Suprapubic skin (tissue), 4 donors: ENCODE results near the gene DNHD1. TPM values are rescaled to one million over a fixed set of nuclear protein-coding genes. Genes with fewer than 3 reads are reported as not detected.

ENCODE experiments used
- DNase-seq, 2 donors: peaks; one replicate each; pipeline ENCODE4 v3.0.0-alpha.2; 2019; ENCODE audit warnings: low spot score in 2 of 2
- H3K27ac ChIP-seq: fragments of 200-600 bp; sonication (generic); one replicate; pipeline ENCODE4 v1.5.1; 2019
- H3K27me3 ChIP-seq: fragments of 200-600 bp; sonication (generic); one replicate; pipeline ENCODE4 v1.5.1; 2019
- H3K36me3 ChIP-seq: fragments of 200-600 bp; sonication (generic); one replicate; pipeline ENCODE4 v1.5.1; 2019
- H3K4me1 ChIP-seq: fragments of 200-600 bp; sonication (generic); one replicate; pipeline ENCODE4 v1.5.1; 2019
- H3K4me3 ChIP-seq: fragments of 200-600 bp; sonication (generic); one replicate; pipeline ENCODE4 v1.5.1; 2019; ENCODE audit warnings: mild to moderate bottlenecking
- H3K9me3 ChIP-seq: fragments of 200-600 bp; sonication (generic); one replicate; pipeline ENCODE4 v1.5.1; 2019
- EP300 ChIP-seq: sonication (generic); formaldehyde crosslinking; IDR thresholded peaks from one replicate; pipeline ENCODE4 v1.6.1; 2017; ENCODE audit warnings: antibody characterized with exemption
- POLR2A ChIP-seq, 2 donors: fragments of 450-650 bp; IDR thresholded peaks; one replicate each; pipeline ENCODE4 v1.6.1; 2017; ENCODE audit warnings: antibody characterized with exemption in 2 of 2, mild to moderate bottlenecking in 2 of 2, moderate library complexity in 2 of 2
- POLR2AphosphoS5 ChIP-seq, 3 donors: sonication (generic); formaldehyde crosslinking; IDR thresholded peaks; one replicate each; pipeline ENCODE4 v1.6.1; 2017; ENCODE audit warnings: antibody characterized with exemption in 3 of 3
- WGBS: methylation state at CpG from one replicate; pipeline ENCODE4 v1.1.5; 2018; 5-methylcytosine and 5-hydroxymethylcytosine counted together
- total RNA-seq, 4 donors: library from RNA; depleted of rRNA; stranded (reverse); fragments of >200 nt; gene quantifications; one replicate each; pipeline ENCODE4 v1.1.0, GENCODE V29; 2016
- TF ChIP-seq, protein P1 (sequence below), 2 donors: fragments of 200-600 bp in 1 of 2; fragments of 450-650 bp in 1 of 2; sonication (generic) in 1 of 2; IDR thresholded peaks; one replicate each; pipeline ENCODE4 v1.5.1; 2016 to 2019; ENCODE audit warnings: antibody characterized with exemption in 2 of 2, mild to moderate bottlenecking in 1 of 2, moderate library complexity in 1 of 2

DNHD1 gene
- total RNA-seq, 4 donors from 2014 or later, result 6.2 to 32.0 (median 9.6) TPM

DNA sequence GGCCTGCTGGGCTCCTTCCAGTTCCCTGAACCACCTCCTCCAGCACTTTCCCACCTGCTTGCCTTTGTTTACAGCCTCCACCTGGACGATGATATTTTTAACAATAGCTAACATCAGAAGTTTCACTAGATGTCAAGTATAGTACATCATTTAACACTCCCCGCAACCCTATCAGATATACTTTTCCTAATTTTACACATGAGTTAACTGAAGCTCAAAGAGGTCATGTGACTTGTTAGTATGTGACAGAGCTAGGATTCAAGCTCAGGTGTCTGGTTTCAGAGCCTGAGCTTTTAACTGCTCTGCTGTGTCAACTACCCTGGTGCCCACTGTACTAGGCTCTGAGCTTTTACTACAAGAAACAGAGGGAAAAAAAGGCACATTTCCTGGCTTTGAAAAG is 42.0 kb upstream of the DNHD1 start:
- no peak overlapping the region for H3K4me3 ChIP-seq
- no peak for TF ChIP-seq EP300
- no peak for TF ChIP-seq POLR2AphosphoS5 (IDR thresholded peaks at IDR 0.05)
- no peak for TF ChIP-seq POLR2A (IDR thresholded peaks at IDR 0.05)
- TF ChIP-seq, protein P1, sequence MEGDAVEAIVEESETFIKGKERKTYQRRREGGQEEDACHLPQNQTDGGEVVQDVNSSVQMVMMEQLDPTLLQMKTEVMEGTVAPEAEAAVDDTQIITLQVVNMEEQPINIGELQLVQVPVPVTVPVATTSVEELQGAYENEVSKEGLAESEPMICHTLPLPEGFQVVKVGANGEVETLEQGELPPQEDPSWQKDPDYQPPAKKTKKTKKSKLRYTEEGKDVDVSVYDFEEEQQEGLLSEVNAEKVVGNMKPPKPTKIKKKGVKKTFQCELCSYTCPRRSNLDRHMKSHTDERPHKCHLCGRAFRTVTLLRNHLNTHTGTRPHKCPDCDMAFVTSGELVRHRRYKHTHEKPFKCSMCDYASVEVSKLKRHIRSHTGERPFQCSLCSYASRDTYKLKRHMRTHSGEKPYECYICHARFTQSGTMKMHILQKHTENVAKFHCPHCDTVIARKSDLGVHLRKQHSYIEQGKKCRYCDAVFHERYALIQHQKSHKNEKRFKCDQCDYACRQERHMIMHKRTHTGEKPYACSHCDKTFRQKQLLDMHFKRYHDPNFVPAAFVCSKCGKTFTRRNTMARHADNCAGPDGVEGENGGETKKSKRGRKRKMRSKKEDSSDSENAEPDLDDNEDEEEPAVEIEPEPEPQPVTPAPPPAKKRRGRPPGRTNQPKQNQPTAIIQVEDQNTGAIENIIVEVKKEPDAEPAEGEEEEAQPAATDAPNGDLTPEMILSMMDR (IDR thresholded peaks at IDR 0.05), result no peak
- H3K4me1 ChIP-seq, result no peaks in the 10 kb centered on the region
- no peak for DNase-seq
- H3K27me3 ChIP-seq, result no peaks in the 10 kb centered on the region
- no peaks in the 10 kb centered on the region for H3K9me3 ChIP-seq
- 79% methylated on average over 2 of the region's 2 CpGs for WGBS
- H3K27ac ChIP-seq, result no peak overlapping the region
- peaks cover 90% of the 10 kb centered on the region for H3K36me3 ChIP-seq

DNA sequence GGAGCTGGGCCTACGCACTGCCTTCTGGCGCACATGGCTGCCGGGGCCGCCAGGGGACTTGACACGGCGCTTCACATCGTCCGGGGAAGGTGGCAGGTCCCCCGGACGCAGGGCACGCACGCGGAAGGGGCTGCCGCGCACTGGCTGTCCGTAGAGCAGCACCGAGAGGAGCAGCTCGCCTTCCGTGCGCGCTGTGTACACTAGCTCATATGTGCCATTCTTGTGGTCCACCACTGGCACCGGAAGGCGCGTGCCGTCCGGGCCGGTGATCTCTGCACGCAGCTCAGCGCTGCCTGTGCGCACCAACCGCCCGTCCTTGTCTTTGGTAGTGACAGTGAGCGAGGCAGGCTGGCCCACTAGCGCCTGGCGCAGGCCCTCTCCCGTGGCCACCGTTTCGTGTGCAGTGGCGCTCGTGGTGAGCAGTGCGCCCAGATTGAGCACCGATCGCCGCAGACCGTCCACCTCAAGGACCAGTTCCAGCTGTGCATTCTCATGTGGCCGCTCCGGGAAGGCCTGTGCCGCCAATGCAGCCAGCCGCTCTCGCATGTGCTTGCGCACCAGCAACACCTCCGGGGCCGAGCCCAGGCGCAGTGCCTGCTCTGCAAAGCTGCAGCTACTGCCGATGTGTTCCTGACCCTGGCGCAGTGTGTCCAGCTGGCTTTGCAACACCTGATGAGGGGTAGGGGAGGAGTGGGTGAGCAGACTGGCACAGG is 40.6 kb upstream of the DNHD1 start:
- no peaks in the 10 kb centered on the region for H3K27me3 ChIP-seq
- no peaks in the 10 kb centered on the region for H3K9me3 ChIP-seq
- no peak overlapping the region for H3K4me3 ChIP-seq
- H3K4me1 ChIP-seq, result no peaks in the 10 kb centered on the region
- TF ChIP-seq POLR2AphosphoS5 (IDR thresholded peaks at IDR 0.05), result no peak
- no peak for TF ChIP-seq POLR2A (IDR thresholded peaks at IDR 0.05)
- TF ChIP-seq EP300, result no peak
- TF ChIP-seq, protein P1 (IDR thresholded peaks at IDR 0.05), result no peak
- 96% methylated on average over 27 of the region's 56 CpGs for WGBS
- DNase-seq, result no peak
- no peak overlapping the region for H3K27ac ChIP-seq
- peaks cover 80% of the 10 kb centered on the region for H3K36me3 ChIP-seq

DNA sequence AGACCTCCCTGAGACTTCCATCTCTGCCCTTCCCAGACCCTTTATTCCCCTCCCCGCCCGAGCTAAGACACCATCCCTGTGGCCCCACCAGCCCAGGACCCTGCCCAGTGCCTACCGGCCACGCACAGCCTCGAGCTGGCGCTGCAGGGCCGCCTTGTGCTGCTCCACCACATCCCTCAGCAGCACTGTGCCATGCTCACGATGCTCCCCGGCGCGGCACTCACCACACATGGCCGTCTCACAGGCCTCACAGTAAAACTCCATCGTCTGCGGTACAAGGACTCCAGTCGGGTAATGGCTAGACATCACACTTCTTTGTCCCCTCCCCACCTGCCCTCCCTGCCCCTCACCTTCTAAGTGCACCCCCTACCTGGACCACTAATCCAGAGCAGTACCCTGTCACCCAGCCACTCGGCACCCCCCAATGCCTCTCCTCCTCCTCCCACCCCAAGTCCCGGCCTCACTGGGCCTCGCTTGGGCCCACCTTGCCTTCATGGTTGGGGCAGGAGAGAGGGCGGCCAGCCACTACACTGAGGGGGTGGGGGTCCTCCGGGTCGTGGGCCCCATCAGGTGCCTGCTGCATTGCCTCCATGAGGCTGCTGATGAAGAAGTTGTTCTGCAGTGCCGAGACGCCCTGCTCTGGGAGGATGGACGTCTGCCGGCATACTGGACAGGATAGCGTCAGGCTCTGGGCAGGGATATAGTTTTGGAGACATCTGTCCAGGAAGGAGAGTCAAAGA is 39.3 kb upstream of the DNHD1 start:
- WGBS, result 93% methylated on average over 21 of the region's 26 CpGs

DNA sequence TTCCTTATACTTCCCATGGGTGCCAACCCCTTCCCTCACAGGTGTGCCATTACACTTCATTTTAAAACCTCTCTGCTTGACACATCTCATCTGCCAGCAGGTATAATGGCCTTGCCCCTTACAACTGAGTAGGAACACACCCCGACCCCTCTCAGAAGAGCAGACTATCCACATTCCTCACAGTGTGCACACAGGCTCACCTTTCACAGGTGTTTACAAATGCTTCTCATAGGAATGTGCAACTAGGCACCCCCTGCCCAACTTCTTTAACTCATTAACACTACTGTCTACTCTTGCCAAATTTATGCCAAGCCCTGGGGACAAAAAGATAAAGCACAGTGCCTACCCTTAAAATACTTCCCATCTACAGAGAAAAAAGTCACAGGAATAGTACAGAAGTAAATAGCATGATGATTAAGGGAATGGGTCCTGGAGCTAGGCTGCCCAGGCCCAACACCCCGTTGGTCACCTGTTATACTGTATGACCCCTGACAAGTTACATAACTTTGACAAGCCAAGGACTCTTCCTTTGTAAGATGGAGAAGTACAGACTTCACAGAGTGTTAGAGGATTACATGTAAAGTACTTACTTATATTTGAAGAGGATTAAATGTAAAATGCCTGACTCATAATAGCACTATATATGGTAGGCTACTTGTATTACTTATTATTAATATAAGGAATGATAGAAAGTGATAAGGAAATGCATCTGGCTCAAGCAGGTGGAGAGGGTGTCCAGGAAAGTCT is 38.6 kb upstream of the DNHD1 start:
- H3K4me3 ChIP-seq, result no peak overlapping the region
- H3K27ac ChIP-seq, result no peak overlapping the region
- WGBS, result 74% methylated on average over 2 of the region's 2 CpGs
- DNase-seq, result no peak
- H3K27me3 ChIP-seq, result no peaks in the 10 kb centered on the region
- H3K9me3 ChIP-seq, result no peaks in the 10 kb centered on the region
- H3K36me3 ChIP-seq, result peaks cover 67% of the 10 kb centered on the region
- H3K4me1 ChIP-seq, result no peaks in the 10 kb centered on the region
- TF ChIP-seq POLR2AphosphoS5 (IDR thresholded peaks at IDR 0.05), result no peak
- TF ChIP-seq, protein P1 (IDR thresholded peaks at IDR 0.05), result no peak
- no peak for TF ChIP-seq POLR2A (IDR thresholded peaks at IDR 0.05)
- TF ChIP-seq EP300, result no peak

More for the DNA sequence above, 39.3 kb upstream of the DNHD1 start:
- no peaks in the 10 kb centered on the region for H3K4me1 ChIP-seq
- no peak overlapping the region for H3K27ac ChIP-seq
- TF ChIP-seq, protein P1 (IDR thresholded peaks at IDR 0.05), result no peak
- no peak for TF ChIP-seq EP300
- TF ChIP-seq POLR2A (IDR thresholded peaks at IDR 0.05), result no peak
- no peak for TF ChIP-seq POLR2AphosphoS5 (IDR thresholded peaks at IDR 0.05)
- H3K4me3 ChIP-seq, result no peak overlapping the region
- DNase-seq, result no peak
- no peaks in the 10 kb centered on the region for H3K9me3 ChIP-seq
- no peaks in the 10 kb centered on the region for H3K27me3 ChIP-seq
- H3K36me3 ChIP-seq, result peaks cover 72% of the 10 kb centered on the region

DNA sequence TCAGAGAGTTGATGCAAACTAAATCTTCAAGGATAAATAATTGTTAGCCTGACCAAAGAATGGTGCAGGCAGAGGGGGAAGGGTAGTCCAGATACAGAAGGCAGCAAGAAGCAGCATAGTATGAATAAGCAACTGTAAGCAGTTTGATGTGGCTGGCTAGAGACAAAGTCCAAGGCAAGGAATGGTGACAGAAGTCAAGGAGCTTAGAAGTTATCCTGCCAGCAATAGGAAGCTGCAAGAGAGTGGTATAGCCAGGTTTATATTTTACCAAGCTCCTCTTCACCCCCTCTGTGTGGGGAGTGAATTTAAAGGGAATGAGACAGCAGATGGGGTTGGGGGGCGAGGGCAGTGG is 38.0 kb upstream of the DNHD1 start:
- Histone ChIP-seq H3K4me1 (no peaks in the 10 kb centered on the region), H3K36me3 (peaks cover 67% of the 10 kb centered on the region), H3K4me3 (no peak overlapping the region), H3K27ac (no peak overlapping the region), H3K27me3 (no peaks in the 10 kb centered on the region), H3K9me3 (no peaks in the 10 kb centered on the region)
- no peak for DNase-seq
- 68% methylated on average over 1 of the region's 1 CpG for WGBS
- TF ChIP-seq EP300 (no peak), POLR2A (IDR thresholded peaks at IDR 0.05) (no peak)
